Body of pancreas (tissue), 4 donors: ENCODE measurements around the gene FGD5.

Experiments used
- CTCF ChIP-seq, 7 experiments: fragments of 450-650 bp in 4 of 7; fragments of 200-600 bp in 3 of 7; sonication (generic) in 3 of 7; IDR thresholded peaks; one replicate each; pipeline ENCODE4 v1.5.1; 2016 to 2019; ENCODE audit warnings: antibody characterized with exemption in 7 of 7
- POLR2A ChIP-seq, 3 donors: fragments of 450-650 bp; IDR thresholded peaks; one replicate each; pipeline ENCODE4 v1.6.1; 2016; ENCODE audit warnings: antibody characterized with exemption in 3 of 3, mild to moderate bottlenecking in 2 of 3

GRCh38 chr3:14788644-14789043 lies 30.1 kb upstream of the FGD5 start:
- TF ChIP-seq CTCF (IDR thresholded peaks at IDR 0.05) (no peak), POLR2A (IDR thresholded peaks at IDR 0.05) (no peak)
